MG63 (cell line): Measurements from ENCODE around the gene MRGPRG. TPM values are rescaled to one million over a fixed set of nuclear protein-coding genes. Genes with fewer than 3 reads are reported as not detected.

Source experiments
- DNase-seq: peaks from one replicate; pipeline ENCODE4 v3.0.0-alpha.2; 2020
- H3K27me3 ChIP-seq: fragments of 250-450 bp; sonication (Bioruptor Pico); 2 replicates; pipeline ENCODE4 v1.5.1; 2020; ENCODE audit warnings: mild to moderate bottlenecking, moderate library complexity
- H3K36me3 ChIP-seq: fragments of 250-450 bp; sonication (Bioruptor Pico); 2 replicates; pipeline ENCODE4 v1.5.1; 2020; ENCODE audit warnings: mild to moderate bottlenecking, moderate library complexity
- H3K4me3 ChIP-seq: fragments of 250-450 bp; sonication (Bioruptor Pico); 2 replicates; pipeline ENCODE4 v1.5.1; 2020; ENCODE audit warnings: mild to moderate bottlenecking, moderate library complexity
- H3K9me3 ChIP-seq: fragments of 250-450 bp; sonication (Bioruptor Pico); 2 replicates; pipeline ENCODE4 v1.5.1; 2020; ENCODE audit warnings: mild to moderate bottlenecking, moderate library complexity
- total RNA-seq: library from RNA; depleted of rRNA; stranded (reverse); fragments of >200 nt; shearing (Covaris generic); gene quantifications from 2 replicates; pipeline ENCODE4 v1.2.3, GENCODE V29; 2014; ENCODE audit warnings: low replicate concordance

Gene MRGPRG
- total RNA-seq, 1 experiment from 2014 or later: not detected

GRCh38 chr11:3191586-3192324 lies 26.9 kb downstream of the MRGPRG start:
- H3K36me3 ChIP-seq: no peaks in the 10 kb centered on the region
- H3K9me3 ChIP-seq: no peaks in the 10 kb centered on the region
- no peak for DNase-seq
- H3K4me3 ChIP-seq: no peak overlapping the region
- H3K27me3 ChIP-seq: no peaks in the 10 kb centered on the region

DNA sequence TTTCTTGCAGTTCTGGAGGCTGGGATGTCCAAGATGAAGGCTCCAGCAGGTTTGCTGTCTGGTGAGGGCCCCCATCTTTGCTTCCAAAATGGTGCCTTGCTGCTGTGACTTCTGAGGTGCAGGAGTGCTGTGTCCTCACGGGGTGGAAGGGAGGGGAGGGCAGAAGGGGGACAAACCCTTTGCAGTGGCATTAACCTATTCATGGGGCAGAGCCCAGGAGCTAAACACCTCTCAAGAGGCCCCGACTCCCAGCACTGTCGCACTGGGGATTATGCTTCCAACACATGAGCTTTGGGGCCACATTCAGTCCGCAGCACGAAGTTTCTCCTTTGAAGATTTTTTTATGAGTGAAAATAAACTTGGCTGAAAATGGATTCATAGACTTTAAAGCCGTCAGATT lies 28.0 kb downstream of the MRGPRG start:
- Histone ChIP-seq H3K4me3 (no peak overlapping the region), H3K9me3 (no peaks in the 10 kb centered on the region), H3K27me3 (no peaks in the 10 kb centered on the region), H3K36me3 (no peaks in the 10 kb centered on the region)
- no peak for DNase-seq

GRCh38 chr11:3189886-3190583 lies 28.6 kb downstream of the MRGPRG start:
- no peak overlapping the region for H3K4me3 ChIP-seq
- H3K36me3 ChIP-seq: no peaks in the 10 kb centered on the region
- no peaks in the 10 kb centered on the region for H3K9me3 ChIP-seq
- no peak for DNase-seq
- H3K27me3 ChIP-seq: no peaks in the 10 kb centered on the region

DNA sequence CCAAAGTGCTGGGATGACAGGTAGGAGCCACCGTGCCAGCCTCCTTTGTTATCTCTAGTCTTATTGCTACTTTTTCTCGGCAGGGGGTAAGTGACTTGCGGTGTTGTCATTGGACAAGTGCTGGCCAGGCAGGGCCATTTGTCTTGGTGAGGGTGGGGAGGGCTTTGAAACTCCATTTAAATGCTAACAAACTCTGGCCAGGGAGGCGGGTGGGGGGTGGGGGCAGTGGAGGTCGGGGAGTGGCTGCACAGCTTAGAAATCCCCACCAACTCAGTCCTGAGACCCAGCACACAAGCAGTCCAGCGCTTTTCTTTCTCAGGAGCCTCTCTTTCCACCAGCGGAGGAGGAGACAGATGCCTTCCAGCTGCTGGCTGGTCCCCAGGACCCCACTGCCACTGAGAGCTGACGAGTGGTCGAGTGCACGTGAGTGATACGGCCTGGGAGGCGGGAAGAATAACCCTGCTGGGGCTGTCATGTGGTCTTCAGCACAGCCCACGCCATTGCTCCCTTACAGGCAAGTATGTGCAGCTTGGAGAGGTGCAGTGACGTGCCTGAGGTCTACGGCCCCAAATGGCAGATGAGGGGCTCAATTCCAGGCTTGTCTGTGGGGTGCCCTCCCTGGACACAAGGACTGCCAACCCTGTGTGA lies 29.3 kb downstream of the MRGPRG start:
- DNase-seq: no peak
- H3K9me3 ChIP-seq: no peaks in the 10 kb centered on the region
- no peaks in the 10 kb centered on the region for H3K27me3 ChIP-seq
- no peaks in the 10 kb centered on the region for H3K36me3 ChIP-seq
- H3K4me3 ChIP-seq: no peak overlapping the region

GRCh38 chr11:3188496-3189195 lies 30.0 kb downstream of the MRGPRG start:
- DNase-seq: no peak
- H3K27me3 ChIP-seq: no peaks in the 10 kb centered on the region
- H3K4me3 ChIP-seq: no peak overlapping the region

GRCh38 chr11:3186166-3186953 lies 32.3 kb downstream of the MRGPRG start:
- Histone ChIP-seq H3K36me3 (no peaks in the 10 kb centered on the region), H3K27me3 (no peaks in the 10 kb centered on the region), H3K4me3 (no peak overlapping the region), H3K9me3 (no peaks in the 10 kb centered on the region)
- no peak for DNase-seq

More at GRCh38 chr11:3188496-3189195, 30.0 kb downstream of the MRGPRG start:
- no peaks in the 10 kb centered on the region for H3K36me3 ChIP-seq
- no peaks in the 10 kb centered on the region for H3K9me3 ChIP-seq

DNA sequence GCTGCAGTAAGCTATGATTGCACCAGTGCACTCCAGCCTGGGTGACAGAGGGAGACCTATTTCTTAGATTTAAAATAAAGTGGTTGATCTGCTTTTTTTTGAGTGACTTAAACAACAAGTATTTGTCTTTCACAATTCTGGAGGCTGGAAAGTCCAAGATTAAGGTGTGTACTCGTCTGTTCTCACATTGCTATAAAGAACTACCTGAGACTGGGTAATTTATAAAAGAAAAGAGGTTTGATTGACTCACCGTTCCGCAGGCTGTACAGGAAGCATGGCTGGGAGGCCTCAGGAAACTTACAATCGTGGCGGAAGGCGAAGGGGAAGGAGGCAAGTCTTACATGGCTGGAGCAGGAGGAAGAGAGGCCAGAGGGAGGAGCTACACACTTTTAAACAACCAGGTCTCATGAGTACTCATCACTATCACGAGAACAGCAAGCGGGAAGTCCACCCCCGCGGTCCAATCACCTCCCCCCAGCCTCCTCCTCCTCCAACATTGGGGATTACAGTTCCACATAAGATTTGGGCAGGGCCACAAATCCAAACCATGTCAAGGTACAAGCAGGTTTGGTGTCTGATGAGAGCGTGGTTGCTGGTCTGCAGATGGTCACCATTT lies 33.8 kb downstream of the MRGPRG start:
- no peak overlapping the region for H3K4me3 ChIP-seq
- no peaks in the 10 kb centered on the region for H3K27me3 ChIP-seq
- no peaks in the 10 kb centered on the region for H3K9me3 ChIP-seq
- no peak for DNase-seq
- H3K36me3 ChIP-seq: no peaks in the 10 kb centered on the region

GRCh38 chr11:3183523-3183922 lies 35.1 kb downstream of the MRGPRG start:
- DNase-seq: no peak
- Histone ChIP-seq H3K9me3 (no peaks in the 10 kb centered on the region), H3K27me3 (no peaks in the 10 kb centered on the region), H3K4me3 (no peak overlapping the region), H3K36me3 (no peaks in the 10 kb centered on the region)

GRCh38 chr11:3182462-3182852 lies 36.2 kb downstream of the MRGPRG start:
- no peaks in the 10 kb centered on the region for H3K27me3 ChIP-seq
- H3K9me3 ChIP-seq: no peaks in the 10 kb centered on the region
- no peak overlapping the region for H3K4me3 ChIP-seq
- H3K36me3 ChIP-seq: no peaks in the 10 kb centered on the region
- no peak for DNase-seq

- DNase-seq: no peak
- Histone ChIP-seq H3K36me3 (no peaks in the 10 kb centered on the region), H3K9me3 (0 out of 2 replicates have a peak, but pooled peaks cover under 1% of the 10 kb centered on the region), H3K4me3 (no peak overlapping the region), H3K27me3 (no peaks in the 10 kb centered on the region)
Observed at GRCh38 chr11:3181725-3182461, 36.7 kb downstream of the MRGPRG start.

DNA sequence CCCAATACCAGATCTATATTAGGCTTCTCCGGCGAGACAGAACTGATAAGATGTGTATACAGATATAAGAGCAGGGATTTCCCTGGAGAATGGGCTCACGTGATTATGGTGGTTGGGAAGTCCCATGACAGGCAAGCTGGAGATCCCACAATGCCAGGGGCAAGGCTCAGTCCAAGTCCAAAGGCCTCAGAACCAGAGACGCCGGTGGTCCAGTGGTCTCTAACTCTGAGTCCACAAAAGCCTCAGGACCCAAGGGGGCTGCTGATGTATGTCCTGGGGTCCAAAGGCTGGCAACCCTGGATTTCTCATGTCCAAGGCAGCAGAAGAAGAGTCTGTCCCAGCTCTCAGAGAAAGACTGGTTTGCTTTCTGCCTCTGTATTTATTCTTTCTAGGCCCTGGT lies 37.7 kb downstream of the MRGPRG start:
- H3K36me3 ChIP-seq: no peaks in the 10 kb centered on the region
- no peak overlapping the region for H3K4me3 ChIP-seq
- H3K27me3 ChIP-seq: no peaks in the 10 kb centered on the region
- DNase-seq: no peak
- 0 out of 2 replicates have a peak, but pooled peaks cover 3% of the 10 kb centered on the region for H3K9me3 ChIP-seq

DNA sequence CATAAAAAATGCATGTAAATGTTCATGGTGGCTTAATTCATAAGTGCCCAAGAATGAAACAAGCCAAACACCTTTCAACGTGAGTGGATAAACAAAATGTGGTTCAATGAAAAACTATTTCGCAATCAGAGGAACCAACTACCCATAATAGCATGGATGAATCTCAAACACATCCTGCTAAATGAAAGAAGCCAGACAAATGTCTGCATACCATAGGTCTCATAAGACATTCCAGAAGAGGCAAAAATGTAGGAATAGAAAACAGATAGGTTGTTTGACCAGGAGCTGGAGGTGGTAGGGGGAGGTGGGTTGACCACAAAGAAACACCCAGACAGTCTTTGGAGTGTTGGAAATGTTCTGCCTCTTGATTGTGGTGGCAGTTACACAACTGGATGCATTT lies 40.3 kb downstream of the MRGPRG start:
- 0 out of 2 replicates have a peak, but pooled peaks cover 3% of the 10 kb centered on the region for H3K9me3 ChIP-seq
- DNase-seq: no peak
- no peaks in the 10 kb centered on the region for H3K27me3 ChIP-seq
- no peak overlapping the region for H3K4me3 ChIP-seq
- no peaks in the 10 kb centered on the region for H3K36me3 ChIP-seq

DNA sequence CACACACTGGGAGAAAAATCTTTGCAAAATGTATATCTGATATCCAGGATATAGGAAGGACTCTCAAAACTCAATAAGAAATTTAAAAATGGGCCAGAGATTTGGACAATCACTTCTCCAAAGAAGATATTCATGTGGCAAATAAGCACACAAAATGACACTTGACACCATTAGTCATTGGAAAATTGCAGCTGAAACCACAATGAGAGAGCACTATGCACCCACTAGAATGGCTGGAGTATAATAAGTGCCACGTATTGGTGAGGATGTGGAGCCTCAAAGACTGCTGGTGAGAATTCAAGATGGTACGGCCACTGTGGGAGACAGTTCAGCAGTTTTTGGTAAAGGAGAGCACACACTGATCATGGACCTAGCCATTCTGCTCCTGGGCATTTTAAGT lies 40.7 kb downstream of the MRGPRG start:
- DNase-seq: no peak

DNA sequence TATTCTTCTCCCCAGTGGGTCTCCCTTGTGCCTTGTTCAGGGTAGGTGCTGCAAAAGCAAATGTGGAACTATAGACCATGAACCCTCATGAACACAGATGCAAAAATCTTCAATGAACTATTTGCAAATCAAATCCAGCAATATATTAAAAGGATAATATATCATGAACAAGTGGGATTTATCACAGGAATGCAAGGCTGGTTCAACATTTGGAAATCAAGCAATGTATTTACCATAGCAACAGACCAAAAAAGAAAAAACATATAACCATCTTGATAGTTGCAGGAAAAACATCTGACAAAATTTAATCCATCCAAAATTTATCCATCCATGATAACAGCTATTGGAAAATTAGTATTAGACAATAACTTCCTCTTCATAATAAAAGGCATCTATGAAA lies 42.1 kb downstream of the MRGPRG start:
- DNase-seq: no peak

More for the DNA sequence above, 40.7 kb downstream of the MRGPRG start:
- Histone ChIP-seq H3K27me3 (no peaks in the 10 kb centered on the region), H3K9me3 (0 out of 2 replicates have a peak, but pooled peaks cover 3% of the 10 kb centered on the region), H3K36me3 (no peaks in the 10 kb centered on the region), H3K4me3 (no peak overlapping the region)

GRCh38 chr11:3175194-3175593 lies 43.4 kb downstream of the MRGPRG start:
- Histone ChIP-seq H3K4me3 (no peak overlapping the region), H3K27me3 (no peaks in the 10 kb centered on the region), H3K36me3 (no peaks in the 10 kb centered on the region), H3K9me3 (0 out of 2 replicates have a peak, but pooled peaks cover 3% of the 10 kb centered on the region)
- no peak for DNase-seq

More for the DNA sequence above, 42.1 kb downstream of the MRGPRG start:
- Histone ChIP-seq H3K36me3 (no peaks in the 10 kb centered on the region), H3K4me3 (no peak overlapping the region), H3K9me3 (0 out of 2 replicates have a peak, but pooled peaks cover 3% of the 10 kb centered on the region), H3K27me3 (no peaks in the 10 kb centered on the region)
